NCI-H2029 (cell line): ENCODE data around the gene FLCN.
"Not testable (repeated sequence)": the region's sequence is repeated elsewhere in the genome, so short reads cannot be mapped to it uniquely, and the experiment has no call there.

Source experiments
- DNase-seq: peaks from one replicate; lab custom pipeline; 2025; lab: John Stamatoyannopoulos, UW

Gene FLCN

GRCh38 chr17:17213775-17214174 lies 23.2 kb downstream of the FLCN start:
- DNase-seq = no peak

GRCh38 chr17:17207998-17208397 lies 29.0 kb downstream of the FLCN start:
- DNase-seq = no peak

GRCh38 chr17:17206913-17207335 lies 30.0 kb downstream of the FLCN start:
- no peak for DNase-seq

GRCh38 chr17:17206124-17206912 lies 30.6 kb downstream of the FLCN start, which contains the start of gene PLD6:
Gene PLD6 (minus strand): TSS chr17:17206333. CDS start chr17:17206286, 47 bp downstream.
- peak; percentile 62 for DNase-seq

GRCh38 chr17:17205368-17206123 lies 31.4 kb downstream of the FLCN start:
- DNase-seq = no peak

GRCh38 chr17:17204635-17205231 lies 32.2 kb downstream of the FLCN start:
- DNase-seq = no peak

GRCh38 chr17:17204041-17204591 lies 32.9 kb downstream of the FLCN start:
- no peak for DNase-seq

GRCh38 chr17:17203173-17203730 lies 33.7 kb downstream of the FLCN start:
- DNase-seq = no peak

- DNase-seq = no peak
Measured at GRCh38 chr17:17201907-17202306, 35.1 kb downstream of the FLCN start.

GRCh38 chr17:17201271-17201670 lies 35.7 kb downstream of the FLCN start:
- no peak for DNase-seq

- no peak for DNase-seq
Measured at GRCh38 chr17:17200831-17201230, 36.1 kb downstream of the FLCN start.

- DNase-seq = no peak
Measured at GRCh38 chr17:17200311-17200710, 36.7 kb downstream of the FLCN start.

- no peak for DNase-seq
Measured at GRCh38 chr17:17198281-17198680, 38.7 kb downstream of the FLCN start.

GRCh38 chr17:17196776-17197175 lies 40.2 kb downstream of the FLCN start:
- DNase-seq = no peak

- not testable (repeated sequence) for DNase-seq
Measured at GRCh38 chr17:17195466-17195865, 41.5 kb downstream of the FLCN start.

GRCh38 chr17:17191961-17192381 lies 45.0 kb downstream of the FLCN start:
- no peak for DNase-seq

- no peak for DNase-seq
Measured at GRCh38 chr17:17191346-17191792, 45.6 kb downstream of the FLCN start.

GRCh38 chr17:17190188-17190587 lies 46.8 kb downstream of the FLCN start:
- no peak for DNase-seq

GRCh38 chr17:17189559-17189958 lies 47.4 kb downstream of the FLCN start:
- DNase-seq = no peak

GRCh38 chr17:17188586-17188985 lies 48.4 kb downstream of the FLCN start:
- DNase-seq = no peak

GRCh38 chr17:17186551-17187505 lies 50.1 kb downstream of the FLCN start:
- no peak for DNase-seq
